HCT116 (cell line): ENCODE results near the gene SERPINF2. TPM values are rescaled to one million over a fixed set of nuclear protein-coding genes. Genes with fewer than 3 reads are reported as not detected.

Experiments used
- ATAC-seq: fragments of 200-7000 bp; cut with Tn5 transposase; 2 replicates; pipeline ENCODE4 v1.9.1; 2020; ENCODE audit warnings: mild to moderate bottlenecking, moderate library complexity
- BruUV-seq: library from RNA; stranded (reverse); fragments of 400-500 nt; replicated peaks from 2 replicates; lab custom pipeline; 2021; lab: Mats Ljungman, UMichigan
- CTCF ChIA-PET: fragments of 300-600 bp; sonication (Branson Sonifier 250); formaldehyde crosslinking; loops from one replicate; lab custom pipeline; 2021; ENCODE audit warnings: antibody characterized with exemption; lab: Charles Lee
- POLR2A ChIA-PET: fragments of 300-600, 350-600 bp; sonication (Branson Sonifier 250); formaldehyde crosslinking; loops from one replicate; lab custom pipeline; 2021; ENCODE audit warnings: antibody characterized with exemption; lab: Charles Lee
- RAD21 ChIA-PET, 2 experiments: fragments of 300-600 bp; sonication (Branson Sonifier 250); formaldehyde crosslinking; loops; one replicate each; lab custom pipeline; 2023; ENCODE audit warnings: low total read pairs in 2 of 2; ENCODE audit not compliant: uncharacterized antibody in 2 of 2, unreplicated experiment in 2 of 2, low non-redundant PET in 1 of 2; lab: Charles Lee
- DNase-seq: peaks from one replicate; pipeline ENCODE4 v3.0.0-alpha.2; 2010; ENCODE audit warnings: low read depth, low spot score
- H2AFZ ChIP-seq: fragments of 200-600 bp; shearing (Covaris generic), sonication (generic); 2 replicates; pipeline ENCODE4 v1.6.1; 2017; ENCODE audit warnings: low read depth, mixed run types, mixed read lengths, antibody characterized with exemption, low read length; ENCODE audit not compliant: poor library complexity, severe bottlenecking
- H3K27ac ChIP-seq: 2 replicates; pipeline ENCODE4 v1.5.1; 2012; ENCODE audit warnings: low read depth, low read length
- H3K27me3 ChIP-seq: fragments of 200-600 bp; sonication (generic); 2 replicates; pipeline ENCODE4 v1.6.1; 2016; ENCODE audit warnings: mixed run types, low read length, mixed read lengths; ENCODE audit not compliant: insufficient read depth
- H3K36me3 ChIP-seq, 2 experiments: fragments of 200-500 bp in 1 of 2; fragments of 200-600 bp in 1 of 2; sonication (Bioruptor generic) in 1 of 2; sonication (generic) in 1 of 2; 2 replicates each; pipeline versions ENCODE4 v1.5.1 to v1.6.1; 2014 to 2016; ENCODE audit warnings: low read length in 2 of 2, inconsistent platforms in 1 of 2, mixed read lengths in 1 of 2, mixed run types in 1 of 2; ENCODE audit not compliant: insufficient read depth in 2 of 2, control insufficient read depth in 1 of 2
- H3K4me1 ChIP-seq, 2 experiments: fragments of 200-600 bp in 1 of 2; sonication (generic) in 1 of 2; 2 replicates each; pipeline versions ENCODE4 v1.5.1 to v1.6.1; 2012 to 2017; ENCODE audit warnings: low read length in 2 of 2, inconsistent platforms in 1 of 2, mild to moderate bottlenecking in 1 of 2, mixed read lengths in 1 of 2, mixed run types in 1 of 2, moderate library complexity in 1 of 2; ENCODE audit not compliant: insufficient read depth in 2 of 2, control insufficient read depth in 1 of 2
- H3K4me2 ChIP-seq: fragments of 200-600 bp; sonication (generic); 2 replicates; pipeline ENCODE4 v1.6.1; 2017; ENCODE audit warnings: mixed run types, low read length, mixed read lengths
- H3K4me3 ChIP-seq, 2 experiments: fragments of 200-600 bp in 1 of 2; sonication (generic) in 1 of 2; replicated peaks in 1 of 2; 2 replicates each; pipeline ENCODE4 v1.5.1; 2011 to 2016; ENCODE audit warnings: low read length in 2 of 2, control low read depth in 1 of 2, low read depth in 1 of 2, mild to moderate bottlenecking in 1 of 2, mixed read lengths in 1 of 2, mixed run types in 1 of 2
- H3K79me2 ChIP-seq: fragments of 200-600 bp; sonication (generic); 2 replicates; pipeline ENCODE4 v1.6.1; 2017; ENCODE audit warnings: mild to moderate bottlenecking, mixed run types, low read length, moderate library complexity, mixed read lengths; ENCODE audit not compliant: insufficient read depth
- H3K9ac ChIP-seq: fragments of 200-600 bp; sonication (generic); 2 replicates; pipeline ENCODE4 v1.6.1; 2016; ENCODE audit warnings: low read length, mixed read lengths
- H3K9me2 ChIP-seq: fragments of 200-600 bp; sonication (generic), shearing (Covaris generic); 2 replicates; pipeline ENCODE4 v1.6.1; 2017; ENCODE audit warnings: mixed run types, mild to moderate bottlenecking, moderate library complexity; ENCODE audit not compliant: insufficient read depth
- H3K9me3 ChIP-seq, 2 experiments: fragments of 200-500 bp in 1 of 2; fragments of 200-600 bp in 1 of 2; sonication (Bioruptor generic) in 1 of 2; sonication (generic) in 1 of 2; 2 replicates each; pipeline ENCODE4 v1.6.1; 2014 to 2017; ENCODE audit warnings: low read length in 2 of 2, mixed read lengths in 2 of 2, inconsistent platforms in 1 of 2, low read depth in 1 of 2, mild to moderate bottlenecking in 1 of 2, mixed run types in 1 of 2, moderate library complexity in 1 of 2; ENCODE audit not compliant: control insufficient read depth in 1 of 2, insufficient read depth in 1 of 2
- H4K20me1 ChIP-seq: fragments of 200-600 bp; sonication (generic), shearing (Covaris generic); 2 replicates; pipeline ENCODE4 v1.6.1; 2017; ENCODE audit warnings: mixed run types, mild to moderate bottlenecking, moderate library complexity; ENCODE audit not compliant: insufficient read depth
- CBX3 ChIP-seq: IDR thresholded peaks from 2 replicates; pipeline ENCODE4 v1.6.1; 2012; ENCODE audit warnings: low read depth
- CEBPB ChIP-seq: IDR thresholded peaks from 2 replicates; pipeline ENCODE4 v1.6.1; 2012; ENCODE audit warnings: low read depth
- CTCF ChIP-seq, 3 experiments: fragments of 200-600 bp in 1 of 3; sonication (generic) in 1 of 3; IDR thresholded peaks in 2 of 3; conservative IDR thresholded peaks in 1 of 3; 2 replicates each; pipeline ENCODE4 v1.5.1; 2012 to 2017; ENCODE audit warnings: low read depth in 2 of 3, low read length in 2 of 3, antibody characterized with exemption in 1 of 3, borderline replicate concordance in 1 of 3, control low read depth in 1 of 3, mild to moderate bottlenecking in 1 of 3, mixed read lengths in 1 of 3, mixed run types in 1 of 3, moderate library complexity in 1 of 3; ENCODE audit not compliant: insufficient read depth in 1 of 3
- EZH2 ChIP-seq: fragments of 200-600 bp; sonication (generic); IDR thresholded peaks from 2 replicates; pipeline ENCODE4 v1.6.1; 2017; ENCODE audit warnings: antibody characterized with exemption, mixed run types
- EZH2phosphoT487 ChIP-seq: fragments of 200-600 bp; IDR thresholded peaks from 2 replicates; pipeline ENCODE4 v1.6.1; 2018; ENCODE audit warnings: antibody characterized with exemption, borderline replicate concordance
- FOSL1 ChIP-seq: IDR thresholded peaks from 2 replicates; pipeline ENCODE4 v1.6.1; 2012; ENCODE audit warnings: low read depth
- JUND ChIP-seq: IDR thresholded peaks from 2 replicates; pipeline ENCODE4 v1.6.1; 2012
- POLR2AphosphoS5 ChIP-seq: IDR thresholded peaks from 2 replicates; pipeline ENCODE4 v1.6.1; 2011; ENCODE audit warnings: mild to moderate bottlenecking, low read depth, low read length, moderate library complexity
- RAD21 ChIP-seq: IDR thresholded peaks from 2 replicates; pipeline ENCODE4 v1.6.1; 2012; ENCODE audit warnings: low read depth, mild to moderate bottlenecking
- SIN3A ChIP-seq: IDR thresholded peaks from 2 replicates; pipeline ENCODE4 v1.6.1; 2012; ENCODE audit warnings: low read depth
- SP1 ChIP-seq: IDR thresholded peaks from 2 replicates; pipeline ENCODE4 v1.6.1; 2012; ENCODE audit warnings: low read depth
- SRF ChIP-seq: IDR thresholded peaks from 2 replicates; pipeline ENCODE4 v1.6.1; 2012; ENCODE audit warnings: low read depth
- YY1 ChIP-seq: IDR thresholded peaks from 2 replicates; pipeline ENCODE4 v1.6.1; 2011; ENCODE audit warnings: low read length, low read depth, moderate library complexity, mild to moderate bottlenecking; ENCODE audit not compliant: insufficient replicate concordance; ENCODE audit errors: extremely low read depth
- ZFX ChIP-seq: fragments of 450-650 bp; IDR thresholded peaks from 2 replicates; pipeline ENCODE4 v1.6.1; 2017
- ZNF274 ChIP-seq: fragments of 200-500 bp; sonication (Bioruptor generic); IDR thresholded peaks from 2 replicates; pipeline ENCODE4 v1.6.1; 2014; ENCODE audit warnings: mild to moderate bottlenecking, low read depth, low read length, inconsistent platforms
- intact Hi-C: fragments of 100-400 bp; cut with micrococcal nuclease; formaldehyde crosslinking; loops from 2 replicates; pipeline ENCODE4 v1.10.0; 2022
- total RNA-seq: library from RNA; stranded (reverse); gene quantifications from one replicate; pipeline ENCODE4 v1.2.1, GENCODE V29; 2021; ENCODE audit not compliant: unreplicated experiment
- TF ChIP-seq, protein P1 (sequence below): IDR thresholded peaks from 2 replicates; pipeline ENCODE4 v1.6.1; 2012; ENCODE audit warnings: low read depth
- TF ChIP-seq, protein P2 (sequence below): IDR thresholded peaks from 2 replicates; pipeline ENCODE4 v1.6.1; 2012
- TF ChIP-seq, protein P3 (sequence below): IDR thresholded peaks from 2 replicates; pipeline ENCODE4 v1.6.1; 2012

Gene SERPINF2
- total RNA-seq, 1 experiment from 2014 or later, result 2.5 TPM

- TF ChIP-seq ZNF274 (no peak), ZFX (no peak), CEBPB (no peak), SIN3A (no peak), SRF (no peak)
Observed at GRCh38 chr17:1744551-1745512, 2.2 kb downstream of the SERPINF2 start (continued).

- CTCF ChIA-PET, result no interaction called here
- no peak overlapping the region for H3K4me2 ChIP-seq
- ATAC-seq, result no peak
- TF ChIP-seq CEBPB (no peak), EZH2phosphoT487 (no peak), SRF (no peak), ZFX (no peak), FOSL1 (no peak), EZH2 (no peak), POLR2AphosphoS5 (no peak), CBX3 (no peak), RAD21 (no peak), ZNF274 (no peak), JUND (no peak), CTCF (IDR thresholded peaks at IDR 0.05 in 2 of 3, conservative IDR thresholded peaks at IDR 0.05 in 1 of 3; ENCODE audit: borderline replicate concordance in 1 of 3, insufficient read depth in 1 of 3, low read depth in 2 of 3, low read length in 2 of 3) (no peak), YY1 (no peak), SP1 (no peak)
- TF ChIP-seq, protein P1, sequence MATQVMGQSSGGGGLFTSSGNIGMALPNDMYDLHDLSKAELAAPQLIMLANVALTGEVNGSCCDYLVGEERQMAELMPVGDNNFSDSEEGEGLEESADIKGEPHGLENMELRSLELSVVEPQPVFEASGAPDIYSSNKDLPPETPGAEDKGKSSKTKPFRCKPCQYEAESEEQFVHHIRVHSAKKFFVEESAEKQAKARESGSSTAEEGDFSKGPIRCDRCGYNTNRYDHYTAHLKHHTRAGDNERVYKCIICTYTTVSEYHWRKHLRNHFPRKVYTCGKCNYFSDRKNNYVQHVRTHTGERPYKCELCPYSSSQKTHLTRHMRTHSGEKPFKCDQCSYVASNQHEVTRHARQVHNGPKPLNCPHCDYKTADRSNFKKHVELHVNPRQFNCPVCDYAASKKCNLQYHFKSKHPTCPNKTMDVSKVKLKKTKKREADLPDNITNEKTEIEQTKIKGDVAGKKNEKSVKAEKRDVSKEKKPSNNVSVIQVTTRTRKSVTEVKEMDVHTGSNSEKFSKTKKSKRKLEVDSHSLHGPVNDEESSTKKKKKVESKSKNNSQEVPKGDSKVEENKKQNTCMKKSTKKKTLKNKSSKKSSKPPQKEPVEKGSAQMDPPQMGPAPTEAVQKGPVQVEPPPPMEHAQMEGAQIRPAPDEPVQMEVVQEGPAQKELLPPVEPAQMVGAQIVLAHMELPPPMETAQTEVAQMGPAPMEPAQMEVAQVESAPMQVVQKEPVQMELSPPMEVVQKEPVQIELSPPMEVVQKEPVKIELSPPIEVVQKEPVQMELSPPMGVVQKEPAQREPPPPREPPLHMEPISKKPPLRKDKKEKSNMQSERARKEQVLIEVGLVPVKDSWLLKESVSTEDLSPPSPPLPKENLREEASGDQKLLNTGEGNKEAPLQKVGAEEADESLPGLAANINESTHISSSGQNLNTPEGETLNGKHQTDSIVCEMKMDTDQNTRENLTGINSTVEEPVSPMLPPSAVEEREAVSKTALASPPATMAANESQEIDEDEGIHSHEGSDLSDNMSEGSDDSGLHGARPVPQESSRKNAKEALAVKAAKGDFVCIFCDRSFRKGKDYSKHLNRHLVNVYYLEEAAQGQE, result no peak
- TF ChIP-seq, protein P2, sequence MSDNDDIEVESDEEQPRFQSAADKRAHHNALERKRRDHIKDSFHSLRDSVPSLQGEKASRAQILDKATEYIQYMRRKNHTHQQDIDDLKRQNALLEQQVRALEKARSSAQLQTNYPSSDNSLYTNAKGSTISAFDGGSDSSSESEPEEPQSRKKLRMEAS, result no peak
- TF ChIP-seq, protein P3, sequence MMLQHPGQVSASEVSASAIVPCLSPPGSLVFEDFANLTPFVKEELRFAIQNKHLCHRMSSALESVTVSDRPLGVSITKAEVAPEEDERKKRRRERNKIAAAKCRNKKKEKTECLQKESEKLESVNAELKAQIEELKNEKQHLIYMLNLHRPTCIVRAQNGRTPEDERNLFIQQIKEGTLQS, result no peak
Observed at GRCh38 chr17:1745513-1746020, 2.9 kb downstream of the SERPINF2 start.

More at GRCh38 chr17:1745513-1746020, 2.9 kb downstream of the SERPINF2 start:
- H3K27ac ChIP-seq, result no peak overlapping the region
- no peaks in the 10 kb centered on the region for H3K9me2 ChIP-seq
- no peak overlapping the region for H3K4me3 ChIP-seq
- H3K9me3 ChIP-seq, result no peaks in the 10 kb centered on the region
- H3K36me3 ChIP-seq, result no peaks in the 10 kb centered on the region
- no peak overlapping the region for H2AFZ ChIP-seq
- no peaks in the 10 kb centered on the region for H3K27me3 ChIP-seq
- H3K9ac ChIP-seq, result no peak overlapping the region
- H4K20me1 ChIP-seq, result no peaks in the 10 kb centered on the region
- DNase-seq, result no peak
- no TSS peak for BruUV-seq
- POLR2A ChIA-PET, result no interaction called here
- no peaks in the 10 kb centered on the region for H3K4me1 ChIP-seq
- intact Hi-C loops, result no loop called here
- H3K79me2 ChIP-seq, result no peaks in the 10 kb centered on the region
- RAD21 ChIA-PET, result no interaction called here
